Measurements from ENCODE around the gene RILPL1.
"Not testable (repeated sequence)": the region's sequence is repeated elsewhere in the genome, so short reads cannot be mapped to it uniquely, and the experiment has no call there.

Gene RILPL1, protein sequence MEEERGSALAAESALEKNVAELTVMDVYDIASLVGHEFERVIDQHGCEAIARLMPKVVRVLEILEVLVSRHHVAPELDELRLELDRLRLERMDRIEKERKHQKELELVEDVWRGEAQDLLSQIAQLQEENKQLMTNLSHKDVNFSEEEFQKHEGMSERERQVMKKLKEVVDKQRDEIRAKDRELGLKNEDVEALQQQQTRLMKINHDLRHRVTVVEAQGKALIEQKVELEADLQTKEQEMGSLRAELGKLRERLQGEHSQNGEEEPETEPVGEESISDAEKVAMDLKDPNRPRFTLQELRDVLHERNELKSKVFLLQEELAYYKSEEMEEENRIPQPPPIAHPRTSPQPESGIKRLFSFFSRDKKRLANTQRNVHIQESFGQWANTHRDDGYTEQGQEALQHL

DNA sequence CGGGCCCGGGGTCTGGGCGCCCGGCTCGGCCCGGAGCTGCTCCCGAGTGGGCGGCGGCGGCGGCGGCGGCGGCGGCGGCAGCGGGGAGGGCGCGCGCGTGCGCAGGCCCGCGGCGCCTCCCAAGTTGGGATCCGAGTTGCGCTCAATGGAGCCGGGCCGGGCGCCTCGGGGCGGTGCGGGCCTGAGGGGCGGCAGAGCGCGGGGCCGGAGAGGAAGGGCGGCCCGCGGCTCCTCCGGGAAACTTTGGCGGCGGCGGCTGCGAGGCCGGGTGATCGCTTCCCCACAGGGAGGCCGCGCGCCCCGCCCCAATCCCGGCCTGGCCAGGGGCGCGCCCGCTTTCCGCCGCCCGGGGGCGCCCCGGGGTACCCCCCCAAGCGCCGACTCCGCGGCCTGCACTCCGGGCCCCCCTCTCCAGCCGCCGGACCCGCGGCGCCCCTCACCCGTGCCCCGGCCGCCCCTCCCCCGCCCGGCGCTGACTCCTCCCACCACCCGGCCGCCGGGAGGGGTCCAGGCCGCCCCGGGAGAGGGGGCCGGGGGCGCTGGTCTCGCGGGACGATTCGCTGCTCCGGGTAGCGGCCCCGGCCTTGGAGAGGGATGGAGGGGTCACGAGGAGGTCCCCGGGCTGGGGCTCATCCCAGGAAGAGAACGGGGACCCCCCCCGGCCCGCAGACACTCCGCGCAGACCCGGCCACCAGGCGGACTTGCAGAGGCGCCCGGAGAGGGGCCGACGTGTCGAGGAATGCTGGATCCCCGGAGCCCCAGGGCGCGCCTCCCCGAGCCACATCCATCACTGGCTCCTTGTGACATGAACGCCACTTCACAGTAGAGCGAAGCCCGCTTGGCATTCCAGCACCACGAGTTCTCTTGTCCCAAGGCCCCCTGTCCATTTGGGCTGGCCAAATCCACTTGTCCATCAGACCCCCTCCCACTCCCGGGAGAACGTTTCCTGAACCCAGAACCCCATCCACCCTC lies at the start of gene RILPL1:
Gene RILPL1 (minus strand): TSS at position 48 of the 972 bp plus-strand sequence. CDS start 237 bp downstream, outside the sequence.
- H3K36me3 ChIP-seq (ENCODE audit: insufficient read depth, low read length): no peaks in the 10 kb centered on the region
- H3K9ac ChIP-seq (ENCODE audit: low read depth, low read length): peak within 1 kb of the TSS; percentile 78

DNA sequence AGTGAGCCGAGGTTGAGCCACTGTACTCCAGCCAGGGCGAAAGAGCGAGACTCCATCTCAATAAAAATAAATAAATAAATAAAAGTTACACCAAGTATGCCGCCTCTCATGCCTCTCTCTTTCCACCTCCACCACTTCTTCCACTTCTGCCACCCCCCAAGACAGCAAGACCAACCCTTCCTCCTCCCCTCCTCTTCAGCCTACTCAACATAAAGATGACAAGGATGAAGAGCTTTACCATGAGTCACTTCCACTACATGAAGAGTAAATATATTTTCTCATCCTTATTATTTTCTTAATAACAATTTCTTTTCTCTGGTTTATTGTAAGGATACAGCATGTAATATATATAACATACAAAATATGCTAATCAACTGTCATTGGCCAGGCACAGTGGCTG lies 47.3 kb upstream of the RILPL1 start:
- no peaks in the 10 kb centered on the region; the same call in 1 of the 2 replicates for H3K36me3 ChIP-seq (ENCODE audit: insufficient read depth, low read length)

More for the DNA sequence above, at the start of gene RILPL1:
- H3K9me3 ChIP-seq (ENCODE audit: control insufficient read depth, insufficient read depth, low read length): no peaks in the 10 kb centered on the region
- H3K4me1 ChIP-seq (ENCODE audit: insufficient read depth, low read length): no peaks in the 10 kb centered on the region

DNA sequence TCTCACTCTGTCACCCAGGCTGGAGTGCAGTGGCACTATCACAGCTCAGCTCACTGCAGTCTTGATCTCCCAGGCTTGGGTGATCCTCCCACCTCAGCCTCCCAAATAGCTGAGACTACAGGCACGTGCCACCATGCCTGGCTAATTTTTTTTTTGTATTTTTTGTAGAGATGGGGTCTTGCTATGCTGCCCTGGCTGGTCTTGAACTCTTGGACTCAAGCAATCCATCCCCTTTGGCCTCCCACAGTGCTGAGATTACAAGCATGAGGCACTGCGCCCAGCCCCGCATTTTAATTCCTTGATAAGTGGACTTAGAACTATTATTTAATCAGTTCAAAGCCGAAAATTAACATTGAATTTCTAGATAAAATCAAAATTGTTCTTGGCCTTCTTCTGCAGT lies 45.3 kb upstream of the RILPL1 start:
- H3K9me3 ChIP-seq (ENCODE audit: control insufficient read depth, insufficient read depth, low read length); H3K4me1 ChIP-seq (ENCODE audit: insufficient read depth, low read length); H3K9ac ChIP-seq (ENCODE audit: low read depth, low read length); H3K36me3 ChIP-seq (ENCODE audit: insufficient read depth, low read length): not testable (repeated sequence)

More for the DNA sequence above, 47.3 kb upstream of the RILPL1 start:
- Histone ChIP-seq H3K4me1 (ENCODE audit: insufficient read depth, low read length) (peaks cover 5% of the 10 kb centered on the region), H3K9me3 (ENCODE audit: control insufficient read depth, insufficient read depth, low read length) (no peaks in the 10 kb centered on the region), H3K9ac (ENCODE audit: low read depth, low read length) (no peak overlapping the region)

DNA sequence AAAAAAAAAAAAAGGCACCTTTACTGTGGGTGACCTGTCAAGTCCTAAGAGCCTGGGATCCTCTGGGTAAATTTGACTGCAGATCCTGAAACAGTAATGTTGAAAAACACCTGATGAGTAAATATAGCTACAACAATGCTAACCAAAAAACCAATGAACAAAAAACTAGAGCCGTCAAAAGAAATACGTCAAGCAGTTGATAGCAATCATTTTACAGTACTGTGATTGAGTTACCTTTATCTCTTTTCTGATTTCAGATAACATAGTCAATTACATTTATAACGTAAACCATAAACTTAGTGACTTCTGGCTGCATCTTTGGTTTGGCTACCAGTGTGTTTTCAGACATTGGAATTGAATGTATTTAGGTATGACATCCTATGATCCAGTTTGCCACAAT lies 44.7 kb upstream of the RILPL1 start:
- H3K9me3 ChIP-seq (ENCODE audit: control insufficient read depth, insufficient read depth, low read length): no peaks in the 10 kb centered on the region
- no peaks in the 10 kb centered on the region for H3K4me1 ChIP-seq (ENCODE audit: insufficient read depth, low read length)
- H3K36me3 ChIP-seq (ENCODE audit: insufficient read depth, low read length): no peaks in the 10 kb centered on the region; the same call in 1 of the 2 replicates
- no peak overlapping the region for H3K9ac ChIP-seq (ENCODE audit: low read depth, low read length)

DNA sequence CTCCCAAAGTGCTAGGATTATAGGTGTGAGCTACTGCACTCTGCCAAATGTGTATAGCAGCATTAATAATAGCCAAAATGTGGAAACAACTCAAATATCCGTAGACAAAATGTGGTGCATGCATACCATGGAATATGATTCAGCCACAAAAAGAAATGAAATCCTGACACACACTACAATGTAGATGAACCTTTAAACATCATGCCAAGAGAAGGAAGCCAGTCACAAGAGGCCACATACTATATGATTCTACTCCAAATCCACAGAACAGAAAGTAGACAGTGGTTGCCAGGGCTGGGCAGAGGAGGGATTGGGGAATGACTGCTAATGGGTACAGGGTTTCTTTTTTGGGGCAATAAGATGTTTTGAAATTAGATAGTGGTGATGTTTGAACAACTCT lies 43.1 kb upstream of the RILPL1 start:
- Histone ChIP-seq H3K36me3 (ENCODE audit: insufficient read depth, low read length) (no peaks in the 10 kb centered on the region; the same call in 1 of the 2 replicates), H3K9me3 (ENCODE audit: control insufficient read depth, insufficient read depth, low read length) (no peaks in the 10 kb centered on the region), H3K4me1 (ENCODE audit: insufficient read depth, low read length) (no peaks in the 10 kb centered on the region), H3K9ac (ENCODE audit: low read depth, low read length) (no peak overlapping the region)

DNA sequence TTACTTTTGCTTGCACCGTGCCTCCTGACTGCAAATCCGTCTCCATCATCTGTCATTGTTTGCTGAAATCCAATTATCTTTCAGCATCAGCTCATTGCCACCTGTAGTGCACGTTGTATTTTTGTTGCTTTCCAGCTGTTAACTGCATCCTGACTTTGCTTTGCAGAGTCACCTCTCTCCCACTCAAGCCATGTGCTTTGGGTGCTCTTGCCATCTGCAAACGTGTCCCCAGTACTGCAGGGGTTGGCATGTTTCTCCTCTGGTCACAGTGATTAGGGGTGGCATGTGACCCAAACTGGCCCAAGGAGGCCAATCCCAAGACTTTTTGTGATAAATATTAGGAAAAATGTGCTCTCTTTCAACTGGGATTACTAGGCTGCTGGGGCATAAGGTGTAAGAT lies 40.4 kb upstream of the RILPL1 start:
- no peaks in the 10 kb centered on the region for H3K9me3 ChIP-seq (ENCODE audit: control insufficient read depth, insufficient read depth, low read length)
- no peaks in the 10 kb centered on the region for H3K36me3 ChIP-seq (ENCODE audit: insufficient read depth, low read length)
- no peak overlapping the region for H3K9ac ChIP-seq (ENCODE audit: low read depth, low read length)
- H3K4me1 ChIP-seq (ENCODE audit: insufficient read depth, low read length): peaks cover 12% of the 10 kb centered on the region

DNA sequence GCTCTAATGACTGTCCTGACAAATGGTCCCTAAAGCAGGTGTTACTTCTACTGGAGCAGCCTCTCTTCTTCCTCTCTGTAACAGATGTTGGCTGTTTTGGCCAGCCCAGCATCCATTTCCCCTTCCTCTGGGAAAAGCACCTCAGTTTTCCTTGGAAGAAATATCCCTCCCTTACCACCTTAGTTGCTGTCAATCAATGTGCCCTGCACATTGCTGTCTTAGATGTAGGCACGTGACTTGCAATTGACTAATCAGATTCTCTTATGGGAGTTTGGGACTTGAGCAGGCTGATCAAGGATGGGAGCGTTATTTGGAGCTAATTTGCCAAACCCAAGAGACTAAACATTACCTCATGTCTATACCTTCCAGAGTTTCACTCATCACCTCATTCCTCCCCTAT lies 38.9 kb upstream of the RILPL1 start:
- Histone ChIP-seq H3K9me3 (ENCODE audit: control insufficient read depth, insufficient read depth, low read length) (no peaks in the 10 kb centered on the region), H3K36me3 (ENCODE audit: insufficient read depth, low read length) (no peaks in the 10 kb centered on the region), H3K4me1 (ENCODE audit: insufficient read depth, low read length) (peaks cover 12% of the 10 kb centered on the region), H3K9ac (ENCODE audit: low read depth, low read length) (no peak overlapping the region)

DNA sequence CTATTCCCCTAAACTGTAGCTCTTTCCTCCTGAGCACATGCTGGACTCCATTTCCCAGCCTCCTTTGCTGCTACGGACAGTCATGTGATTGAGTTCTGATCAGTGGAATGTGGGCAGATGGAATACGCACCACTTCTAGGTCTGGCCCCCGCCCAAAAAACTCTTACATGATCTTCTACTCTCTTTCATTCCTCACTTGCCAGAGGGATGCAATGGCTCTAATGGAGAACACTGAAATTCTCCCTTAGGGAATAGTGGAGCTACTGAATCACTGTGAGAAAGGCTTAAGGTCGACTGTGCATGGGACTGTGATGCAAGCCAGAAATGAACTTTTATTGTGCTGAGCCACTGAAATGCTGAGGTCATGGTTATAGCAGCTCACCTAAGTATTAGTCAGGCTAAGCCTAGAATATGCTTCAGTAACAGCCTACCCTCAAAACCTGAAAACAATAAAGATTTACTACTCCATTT lies 37.9 kb upstream of the RILPL1 start:
- Histone ChIP-seq H3K36me3 (ENCODE audit: insufficient read depth, low read length) (no peaks in the 10 kb centered on the region), H3K9ac (ENCODE audit: low read depth, low read length) (no peak overlapping the region), H3K9me3 (ENCODE audit: control insufficient read depth, insufficient read depth, low read length) (no peaks in the 10 kb centered on the region)

DNA sequence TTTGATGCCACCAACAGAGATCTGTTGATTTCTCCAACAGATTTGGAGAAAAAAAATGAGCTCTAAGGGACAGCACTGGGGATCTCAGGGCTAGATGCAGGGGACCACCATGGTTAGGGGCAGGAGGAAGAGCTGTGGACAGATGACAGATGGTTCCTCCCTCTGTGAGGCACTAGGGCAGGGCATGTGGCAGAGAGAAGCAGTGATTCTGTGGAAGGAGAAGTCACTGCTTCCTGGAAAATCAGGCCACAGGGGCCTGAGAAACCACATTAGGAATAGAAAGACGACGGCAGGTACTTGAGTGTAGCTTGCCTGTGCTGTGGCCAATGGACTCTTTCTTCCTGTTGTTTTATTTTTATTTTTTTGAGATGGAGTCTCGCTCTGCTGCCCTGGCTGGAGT lies 25.9 kb upstream of the RILPL1 start:
- Histone ChIP-seq H3K9me3 (ENCODE audit: control insufficient read depth, insufficient read depth, low read length) (no peaks in the 10 kb centered on the region), H3K9ac (ENCODE audit: low read depth, low read length) (no peak overlapping the region), H3K4me1 (ENCODE audit: insufficient read depth, low read length) (no peaks in the 10 kb centered on the region), H3K36me3 (ENCODE audit: insufficient read depth, low read length) (no peaks in the 10 kb centered on the region)

More for the DNA sequence above, 37.9 kb upstream of the RILPL1 start:
- H3K4me1 ChIP-seq (ENCODE audit: insufficient read depth, low read length): peaks cover 12% of the 10 kb centered on the region

DNA sequence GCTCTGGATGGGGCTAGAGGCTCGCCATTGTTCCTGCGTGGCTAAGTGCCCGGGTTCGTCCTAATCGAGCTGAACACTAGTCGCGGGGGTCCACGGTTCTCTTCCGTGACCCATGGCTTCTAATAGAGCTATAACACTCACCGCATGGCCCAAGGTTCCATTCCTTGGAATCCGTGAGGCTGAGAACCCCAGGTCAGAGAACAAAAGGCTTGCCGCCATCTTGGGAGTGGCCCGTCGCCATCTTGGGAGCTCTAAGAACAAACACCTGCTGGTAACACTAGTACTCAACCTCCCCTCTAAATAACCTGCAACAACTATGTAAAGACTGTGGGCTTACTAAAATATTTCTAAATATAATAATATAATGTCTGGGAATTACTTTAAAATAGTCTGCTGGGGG lies 25.0 kb upstream of the RILPL1 start:
- not testable (repeated sequence) for H3K36me3 ChIP-seq (ENCODE audit: insufficient read depth, low read length); H3K9me3 ChIP-seq (ENCODE audit: control insufficient read depth, insufficient read depth, low read length); H3K9ac ChIP-seq (ENCODE audit: low read depth, low read length)

DNA sequence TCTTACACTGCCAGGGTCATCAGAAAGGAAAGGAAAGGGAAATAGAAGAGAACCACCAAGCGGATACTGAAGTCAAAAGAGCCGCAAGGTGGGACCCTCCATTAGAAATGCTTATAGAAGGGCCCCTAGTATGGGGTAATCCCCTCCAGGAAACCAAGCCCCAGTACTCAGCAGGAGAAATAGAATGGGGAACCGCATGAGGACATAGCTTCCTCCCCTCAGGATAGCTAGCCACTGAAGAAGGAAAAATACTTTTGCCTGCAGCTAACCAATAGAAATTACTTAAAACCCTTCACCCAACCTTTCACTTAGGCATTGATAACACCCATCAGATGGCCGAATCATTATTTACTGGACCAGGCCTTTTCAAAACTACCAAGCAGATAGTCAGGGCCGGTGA lies 21.3 kb upstream of the RILPL1 start:
- not testable (repeated sequence) for H3K4me1 ChIP-seq (ENCODE audit: insufficient read depth, low read length); H3K9ac ChIP-seq (ENCODE audit: low read depth, low read length); H3K9me3 ChIP-seq (ENCODE audit: control insufficient read depth, insufficient read depth, low read length); H3K36me3 ChIP-seq (ENCODE audit: insufficient read depth, low read length)

More for the DNA sequence above, 25.0 kb upstream of the RILPL1 start:
- not testable (repeated sequence) for H3K4me1 ChIP-seq (ENCODE audit: insufficient read depth, low read length)

DNA sequence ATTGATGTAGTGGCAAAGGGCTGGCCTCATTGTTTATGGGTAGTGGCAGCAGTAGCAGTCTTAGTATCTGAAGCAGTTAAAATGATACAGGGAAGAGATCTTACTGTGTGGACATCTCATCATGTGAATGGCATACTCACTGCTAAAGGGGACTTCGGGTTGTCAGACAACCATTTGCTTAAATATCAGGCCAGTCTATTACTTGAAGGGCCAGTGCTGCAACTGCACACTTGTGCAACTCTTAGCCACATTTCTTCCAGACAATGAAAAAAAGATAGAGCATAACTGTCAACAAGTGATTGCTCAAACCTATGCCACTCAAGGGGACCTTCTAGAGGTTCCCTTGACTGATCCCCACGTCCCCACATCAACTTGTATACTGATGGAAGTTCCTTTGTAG lies 20.6 kb upstream of the RILPL1 start:
- H3K4me1 ChIP-seq (ENCODE audit: insufficient read depth, low read length); H3K9me3 ChIP-seq (ENCODE audit: control insufficient read depth, insufficient read depth, low read length); H3K36me3 ChIP-seq (ENCODE audit: insufficient read depth, low read length); H3K9ac ChIP-seq (ENCODE audit: low read depth, low read length): not testable (repeated sequence)

DNA sequence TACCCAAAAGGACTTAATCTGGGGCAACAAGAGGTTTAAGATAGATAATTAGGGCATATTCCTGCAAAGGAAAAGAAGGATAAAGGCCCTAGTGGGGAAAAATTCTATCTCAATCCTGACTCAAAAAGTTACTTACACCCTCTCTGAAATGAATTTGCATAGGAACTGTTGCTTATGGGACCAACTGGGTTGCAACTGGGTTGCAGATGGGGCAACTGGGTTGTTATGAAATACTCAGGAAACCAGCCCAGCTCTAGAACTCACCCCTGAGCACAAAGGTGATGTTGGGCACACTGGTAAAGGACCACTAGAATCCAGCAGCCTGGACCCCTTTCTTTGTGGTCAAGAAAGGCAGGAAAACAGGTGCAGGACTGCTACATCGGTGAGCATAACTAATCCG lies 17.2 kb upstream of the RILPL1 start:
- H3K4me1 ChIP-seq (ENCODE audit: insufficient read depth, low read length): peaks cover 8% of the 10 kb centered on the region; the same call in 1 of the 2 replicates
- no peak overlapping the region for H3K9ac ChIP-seq (ENCODE audit: low read depth, low read length)

DNA sequence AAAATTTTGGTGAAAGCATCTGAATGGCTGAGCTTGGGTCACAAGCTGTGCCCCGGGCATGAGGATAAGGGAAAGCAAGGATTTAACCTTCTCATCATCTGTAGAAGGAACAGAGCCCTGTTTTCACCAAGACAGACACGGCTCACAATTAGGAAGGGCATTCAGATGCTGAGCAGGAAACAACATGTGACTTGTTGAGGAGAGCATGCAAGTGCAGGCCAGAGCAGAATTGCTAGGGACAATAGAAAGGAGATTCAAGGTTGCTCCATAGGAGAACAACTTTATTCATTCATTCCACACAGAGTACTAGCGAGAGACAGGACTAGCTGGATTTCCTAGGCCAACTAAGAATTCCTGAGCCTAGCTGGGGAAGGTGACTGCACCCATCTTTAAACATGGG lies 14.6 kb upstream of the RILPL1 start:
- Histone ChIP-seq H3K36me3 (ENCODE audit: insufficient read depth, low read length) (no peaks in the 10 kb centered on the region), H3K4me1 (ENCODE audit: insufficient read depth, low read length) (peaks cover 8% of the 10 kb centered on the region; the same call in 1 of the 2 replicates), H3K9me3 (ENCODE audit: control insufficient read depth, insufficient read depth, low read length) (peaks cover 4% of the 10 kb centered on the region), H3K9ac (ENCODE audit: low read depth, low read length) (no peak overlapping the region)

More for the DNA sequence above, 17.2 kb upstream of the RILPL1 start:
- peaks cover 4% of the 10 kb centered on the region for H3K9me3 ChIP-seq (ENCODE audit: control insufficient read depth, insufficient read depth, low read length)
- no peaks in the 10 kb centered on the region for H3K36me3 ChIP-seq (ENCODE audit: insufficient read depth, low read length)
